Kidney (tissue), 14 donors: ENCODE results near the gene TIFAB. TPM values are rescaled to one million over a fixed set of nuclear protein-coding genes. Genes with fewer than 3 reads are reported as not detected.
A peak's percentile ranks its signal among the peaks of the same experiment; 100 is the strongest.

Source experiments
- DNase-seq, 5 donors: peaks; one replicate each; pipeline ENCODE4 v3.0.0-alpha.2; 2013 to 2020
- FAIRE-seq: peaks from 2 replicates; lab custom pipeline; 2012; peaks lifted over from hg19 to GRCh38; lab: Jason Lieb, UNC
- H3K27ac ChIP-seq, 2 donors: one replicate each; pipeline ENCODE4 v1.7.0; 2013; ENCODE audit warnings: low read depth in 2 of 2, low read length in 2 of 2, inconsistent platforms in 1 of 2
- H3K27me3 ChIP-seq: one replicate; pipeline ENCODE4 v1.7.1; 2013; ENCODE audit warnings: low read length, inconsistent platforms; ENCODE audit not compliant: control insufficient read depth, insufficient read depth
- H3K36me3 ChIP-seq, 3 donors: one replicate each; pipeline versions ENCODE4 v1.7.0 to v1.7.1; 2013; ENCODE audit warnings: low read length in 3 of 3, control low read depth in 1 of 3, inconsistent platforms in 1 of 3; ENCODE audit not compliant: insufficient read depth in 3 of 3, control insufficient read depth in 2 of 3
- H3K4me1 ChIP-seq, 3 donors: one replicate each; pipeline versions ENCODE4 v1.7.0 to v1.7.1; 2013; ENCODE audit warnings: low read length in 3 of 3, inconsistent platforms in 1 of 3, low read depth in 1 of 3; ENCODE audit not compliant: control insufficient read depth in 2 of 3, insufficient read depth in 2 of 3
- H3K4me3 ChIP-seq, 3 donors: one replicate each; pipeline versions ENCODE4 v1.7.0 to v1.8.1; 2013; ENCODE audit warnings: low read length in 3 of 3, control low read depth in 1 of 3, inconsistent platforms in 1 of 3
- H3K9ac ChIP-seq, 3 donors: one replicate each; pipeline versions ENCODE4 v1.7.0 to v1.7.1; 2013; ENCODE audit warnings: low read length in 3 of 3, control low read depth in 1 of 3, inconsistent platforms in 1 of 3
- H3K9me3 ChIP-seq, 3 donors: one replicate each; pipeline versions ENCODE4 v1.7.0 to v1.7.1; 2013; ENCODE audit warnings: low read length in 3 of 3, control low read depth in 1 of 3, inconsistent platforms in 1 of 3; ENCODE audit not compliant: control insufficient read depth in 2 of 3, insufficient read depth in 1 of 3
- intact Hi-C: fragments of 100-400 bp; cut with DNase I; formaldehyde crosslinking; loops from one replicate; pipeline ENCODE4 v1.11.1; 2022
- polyA plus RNA-seq: library from polyadenylated mRNA; stranded (reverse); fragments of 350-450 nt; fragmentation: Illumina TruSeq; extraction: RNeasy Lipid Tissue Mini Kit (QIAGEN cat#74804); gene quantifications from one replicate; pipeline ENCODE4 v1.2.3, GENCODE V29; 2014; ENCODE audit warnings: low read depth, low replicate concordance; ENCODE audit not compliant: insufficient read depth
- total RNA-seq: library from RNA; stranded (reverse); fragmentation: NEBNext Ultra II Directional; extraction: Animal tissue kit (Norgen Biotek cat#: 25700); gene quantifications from one replicate; pipeline ENCODE4 v1.2.1, GENCODE V29; 2021
- TF ChIP-seq, protein P1 (sequence below): IDR thresholded peaks from 3 replicates; pipeline ENCODE4 v1.5.1; 2012; ENCODE audit warnings: mild to moderate bottlenecking, moderate library complexity, borderline replicate concordance; ENCODE audit not compliant: insufficient read depth; ENCODE audit errors: extremely low read depth
- donor health status: control.
- donor health status: control.
- donor health status: control.
- donor health status: control.
- donor health status: control.
- donor health status: DM: yes; HTN: yes; CAD: no.
- donor health status: Normal renal cell carcinoma (clear cell type).

TIFAB gene
- total and polyA plus RNA-seq, 2 donors from 2014 or later: 0.13 TPM; not detected in 1

DNA sequence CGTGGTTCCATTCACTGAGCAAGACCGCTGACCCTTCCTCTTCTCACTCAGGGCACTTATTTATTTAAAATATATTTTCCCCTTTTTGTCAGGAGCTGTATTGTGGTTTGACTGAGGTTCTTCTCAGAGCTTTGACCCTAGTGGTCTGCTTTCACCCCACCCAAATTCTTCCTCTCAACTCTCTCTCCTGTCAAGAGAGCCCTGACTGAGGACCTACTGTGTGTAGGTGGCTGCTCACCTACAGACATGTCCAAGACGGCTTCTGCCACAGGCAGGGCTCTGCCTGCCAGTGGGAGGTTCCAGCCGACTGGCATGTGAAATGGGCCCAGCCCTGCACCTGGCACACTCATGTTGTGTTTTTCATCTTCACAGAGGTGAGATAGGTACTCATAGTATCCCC, 10.2 kb downstream of the TIFAB start:
- TF ChIP-seq, protein P1, sequence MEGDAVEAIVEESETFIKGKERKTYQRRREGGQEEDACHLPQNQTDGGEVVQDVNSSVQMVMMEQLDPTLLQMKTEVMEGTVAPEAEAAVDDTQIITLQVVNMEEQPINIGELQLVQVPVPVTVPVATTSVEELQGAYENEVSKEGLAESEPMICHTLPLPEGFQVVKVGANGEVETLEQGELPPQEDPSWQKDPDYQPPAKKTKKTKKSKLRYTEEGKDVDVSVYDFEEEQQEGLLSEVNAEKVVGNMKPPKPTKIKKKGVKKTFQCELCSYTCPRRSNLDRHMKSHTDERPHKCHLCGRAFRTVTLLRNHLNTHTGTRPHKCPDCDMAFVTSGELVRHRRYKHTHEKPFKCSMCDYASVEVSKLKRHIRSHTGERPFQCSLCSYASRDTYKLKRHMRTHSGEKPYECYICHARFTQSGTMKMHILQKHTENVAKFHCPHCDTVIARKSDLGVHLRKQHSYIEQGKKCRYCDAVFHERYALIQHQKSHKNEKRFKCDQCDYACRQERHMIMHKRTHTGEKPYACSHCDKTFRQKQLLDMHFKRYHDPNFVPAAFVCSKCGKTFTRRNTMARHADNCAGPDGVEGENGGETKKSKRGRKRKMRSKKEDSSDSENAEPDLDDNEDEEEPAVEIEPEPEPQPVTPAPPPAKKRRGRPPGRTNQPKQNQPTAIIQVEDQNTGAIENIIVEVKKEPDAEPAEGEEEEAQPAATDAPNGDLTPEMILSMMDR: no peak
- Histone ChIP-seq H3K9ac (no peak overlapping the region), H3K27ac (no peak overlapping the region), H3K27me3 (no peaks in the 10 kb centered on the region), H3K36me3 (no peaks in the 10 kb centered on the region), H3K9me3 (no peaks in the 10 kb centered on the region), H3K4me3 (no peak overlapping the region), H3K4me1 (no peaks in the 10 kb centered on the region)
- intact Hi-C loops: no loop called here
- DNase-seq (no peak), FAIRE-seq (no peak)

DNA sequence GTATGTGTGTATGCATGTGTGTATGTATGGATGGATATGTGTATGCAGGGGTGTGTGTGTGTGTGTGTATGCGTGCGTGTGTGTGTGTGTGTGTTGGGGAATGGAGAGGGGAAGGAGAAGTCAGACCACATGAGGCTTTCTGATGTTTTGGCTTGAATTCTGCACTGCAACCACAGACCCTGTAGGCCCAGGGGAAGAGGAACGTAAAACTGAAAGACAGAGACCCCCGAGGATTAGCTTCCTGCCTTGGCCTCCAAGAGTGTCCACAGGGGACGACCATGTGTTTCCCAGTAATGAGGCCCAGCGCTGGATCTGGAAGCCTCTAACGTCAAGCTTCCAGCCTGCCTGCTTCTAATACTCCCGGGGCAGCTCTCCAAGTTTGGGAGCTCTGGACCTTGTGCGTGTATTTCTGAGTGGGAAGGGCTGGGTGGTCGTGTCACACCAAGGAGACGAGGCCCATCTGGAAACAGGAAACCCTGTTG, 10.8 kb downstream of the TIFAB start:
- Histone ChIP-seq H3K9ac (no peak overlapping the region), H3K4me3 (no peak overlapping the region), H3K27me3 (no peaks in the 10 kb centered on the region), H3K9me3 (no peaks in the 10 kb centered on the region), H3K4me1 (no peaks in the 10 kb centered on the region), H3K27ac (no peak overlapping the region), H3K36me3 (no peaks in the 10 kb centered on the region)
- intact Hi-C loops: no loop called here
- DNase-seq (peak in 3 of 5 donors; percentile 34 to 90 (median 38)), FAIRE-seq (no peak)
- TF ChIP-seq, protein P1: no peak

DNA sequence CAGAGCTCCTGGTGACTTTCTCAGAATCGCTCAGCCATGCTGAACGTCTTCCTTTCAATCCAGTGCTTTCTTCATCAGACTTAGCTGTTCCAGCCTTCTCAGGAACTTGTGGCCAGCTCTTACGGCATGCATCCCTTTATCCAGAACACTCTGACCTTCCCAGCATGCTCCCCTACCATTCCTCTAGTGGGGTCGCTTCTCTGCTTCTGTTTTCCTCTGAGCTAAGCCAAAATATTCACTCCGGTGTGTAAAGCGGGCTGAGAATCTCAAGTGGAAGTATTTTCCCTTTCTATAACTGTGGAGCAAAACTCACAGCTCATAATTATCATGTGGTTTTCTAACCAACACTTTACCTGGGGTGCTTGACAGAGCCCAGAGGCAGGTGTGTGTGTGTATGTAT, 11.2 kb downstream of the TIFAB start:
- no peaks in the 10 kb centered on the region for H3K4me1 ChIP-seq
- no peaks in the 10 kb centered on the region for H3K27me3 ChIP-seq
- no peak overlapping the region for H3K9ac ChIP-seq
- DNase-seq: no peak
- no peak overlapping the region for H3K27ac ChIP-seq
- TF ChIP-seq, protein P1: no peak
- no peaks in the 10 kb centered on the region for H3K9me3 ChIP-seq
- intact Hi-C loops: no loop called here
- FAIRE-seq: no peak
- H3K36me3 ChIP-seq: no peaks in the 10 kb centered on the region
- H3K4me3 ChIP-seq: no peak overlapping the region
